HK-2 (cell line): Measurements from ENCODE around the gene TGFB2.
A peak's percentile ranks its signal among the peaks of the same experiment; 100 is the strongest.

Source experiments
- DNase-seq: peaks from one replicate; pipeline ENCODE4 v3.0.0-alpha.2; 2018; ENCODE audit not compliant: unreplicated experiment

The TGFB2 gene

GRCh38 chr1:218332416-218332815 lies 12.7 kb upstream of the TGFB2 start:
- DNase-seq: no peak

GRCh38 chr1:218336328-218336727 lies 8.8 kb upstream of the TGFB2 start:
- no peak for DNase-seq

- no peak for DNase-seq
Observed at GRCh38 chr1:218339267-218339831, 5.8 kb upstream of the TGFB2 start.

GRCh38 chr1:218341325-218341724 lies 3.8 kb upstream of the TGFB2 start:
- no peak for DNase-seq

GRCh38 chr1:218342091-218342490 lies 3.0 kb upstream of the TGFB2 start:
- DNase-seq: no peak

GRCh38 chr1:218345673-218346390 lies 696 bp downstream of the TGFB2 start:
- DNase-seq: peak; percentile 69

- DNase-seq: peak; percentile 66
Observed at GRCh38 chr1:218346391-218347204, 1.5 kb downstream of the TGFB2 start.

GRCh38 chr1:218347336-218347722 lies 2.2 kb downstream of the TGFB2 start:
- peak; percentile 60 for DNase-seq

- peak; percentile 70 for DNase-seq
Observed at GRCh38 chr1:218347723-218348627, 2.8 kb downstream of the TGFB2 start.

GRCh38 chr1:218348628-218349071 lies 3.5 kb downstream of the TGFB2 start:
- no peak for DNase-seq

GRCh38 chr1:218349348-218350034 lies 4.4 kb downstream of the TGFB2 start:
- DNase-seq: no peak

GRCh38 chr1:218350035-218350525 lies 4.9 kb downstream of the TGFB2 start:
- no peak for DNase-seq

- DNase-seq: no peak
Observed at GRCh38 chr1:218350801-218351266, 5.7 kb downstream of the TGFB2 start.

- DNase-seq: no peak
Observed at GRCh38 chr1:218351391-218352074, 6.4 kb downstream of the TGFB2 start.

- DNase-seq: no peak
Observed at GRCh38 chr1:218352075-218352438, 6.9 kb downstream of the TGFB2 start.

GRCh38 chr1:218353656-218354055 lies 8.5 kb downstream of the TGFB2 start:
- DNase-seq: peak; percentile 41

- no peak for DNase-seq
Observed at GRCh38 chr1:218355278-218355677, 10.1 kb downstream of the TGFB2 start.

GRCh38 chr1:218357211-218357892 lies 12.2 kb downstream of the TGFB2 start:
- no peak for DNase-seq

GRCh38 chr1:218357893-218358232 lies 12.7 kb downstream of the TGFB2 start:
- DNase-seq: no peak
